ENCODE data around the gene DOCK2.

DOCK2 gene

GRCh38 chr5:169923988-169924387 lies 286.9 kb downstream of the DOCK2 start:
- no peak overlapping the region for H3K4me2 ChIP-seq (ENCODE audit: low read depth, low read length, poor library complexity, severe bottlenecking)
- no peaks in the 10 kb centered on the region for H3K9me2 ChIP-seq (replicated peaks; ENCODE audit: low read depth, low read length)
- no peaks in the 10 kb centered on the region for H3F3A ChIP-seq (ENCODE audit: low read depth)
- H4K20me1 ChIP-seq (ENCODE audit: insufficient read depth, low read length, poor library complexity, severe bottlenecking): no peaks in the 10 kb centered on the region
- H3K4me3 ChIP-seq (ENCODE audit: low read length, poor library complexity, severe bottlenecking): no peak overlapping the region
- H3K9ac ChIP-seq (ENCODE audit: low read depth, low read length, poor library complexity, severe bottlenecking): no peak overlapping the region
- no peak for TF ChIP-seq EZH2phosphoT487 (IDR thresholded peaks at IDR 0.05; ENCODE audit: borderline replicate concordance)
- TF ChIP-seq CTCF (conservative IDR thresholded peaks at IDR 0.05; ENCODE audit: low read length): no peak
- no peaks in the 10 kb centered on the region for H3K4me1 ChIP-seq (ENCODE audit: insufficient read depth, low read length, poor library complexity, severe bottlenecking)
- no peak overlapping the region for H2AFZ ChIP-seq (ENCODE audit: low read length)
- H3K79me2 ChIP-seq (ENCODE audit: insufficient read depth, low read length): no peaks in the 10 kb centered on the region
- H3K9me3 ChIP-seq (ENCODE audit: insufficient read depth, low read depth, low read length): no peaks in the 10 kb centered on the region
- H3K36me3 ChIP-seq (ENCODE audit: insufficient read depth, low read length): no peaks in the 10 kb centered on the region; the same call in 1 of the 2 replicates
- no peaks in the 10 kb centered on the region for H3K27me3 ChIP-seq (ENCODE audit: insufficient read depth, low read length, poor library complexity, severe bottlenecking)

- Histone ChIP-seq H3K79me2 (ENCODE audit: insufficient read depth, low read length) (no peaks in the 10 kb centered on the region), H3K36me3 (ENCODE audit: insufficient read depth, low read length) (peaks cover 7% of the 10 kb centered on the region; the same call in 1 of the 2 replicates), H3F3A (ENCODE audit: low read depth) (peaks cover 11% of the 10 kb centered on the region; the same call in 1 of the 2 replicates), H2AFZ (ENCODE audit: low read length) (no peak overlapping the region), H3K4me2 (ENCODE audit: low read depth, low read length, poor library complexity, severe bottlenecking) (no peak overlapping the region), H3K4me3 (ENCODE audit: low read length, poor library complexity, severe bottlenecking) (no peak overlapping the region), H3K9me2 (replicated peaks; ENCODE audit: low read depth, low read length) (no peaks in the 10 kb centered on the region), H3K27me3 (ENCODE audit: insufficient read depth, low read length, poor library complexity, severe bottlenecking) (no peaks in the 10 kb centered on the region), H3K9me3 (ENCODE audit: insufficient read depth, low read depth, low read length) (no peaks in the 10 kb centered on the region), H3K9ac (ENCODE audit: low read depth, low read length, poor library complexity, severe bottlenecking) (no peak overlapping the region), H3K4me1 (ENCODE audit: insufficient read depth, low read length, poor library complexity, severe bottlenecking) (peaks cover 42% of the 10 kb centered on the region), H4K20me1 (ENCODE audit: insufficient read depth, low read length, poor library complexity, severe bottlenecking) (no peaks in the 10 kb centered on the region)
- TF ChIP-seq CTCF (conservative IDR thresholded peaks at IDR 0.05; ENCODE audit: low read length) (no peak), EZH2phosphoT487 (IDR thresholded peaks at IDR 0.05; ENCODE audit: borderline replicate concordance) (no peak)
Measured at GRCh38 chr5:169933127-169933526, 296.1 kb downstream of the DOCK2 start.

- TF ChIP-seq EZH2phosphoT487 (IDR thresholded peaks at IDR 0.05; ENCODE audit: borderline replicate concordance) (no peak), CTCF (conservative IDR thresholded peaks at IDR 0.05; ENCODE audit: low read length) (no peak)
Measured at GRCh38 chr5:169933616-169934015, 296.5 kb downstream of the DOCK2 start.

More at GRCh38 chr5:169933616-169934015, 296.5 kb downstream of the DOCK2 start:
- Histone ChIP-seq H3K4me3 (ENCODE audit: low read length, poor library complexity, severe bottlenecking) (no peak overlapping the region), H3K4me2 (ENCODE audit: low read depth, low read length, poor library complexity, severe bottlenecking) (no peak overlapping the region), H3K9me3 (ENCODE audit: insufficient read depth, low read depth, low read length) (no peaks in the 10 kb centered on the region), H3K27me3 (ENCODE audit: insufficient read depth, low read length, poor library complexity, severe bottlenecking) (no peaks in the 10 kb centered on the region), H4K20me1 (ENCODE audit: insufficient read depth, low read length, poor library complexity, severe bottlenecking) (no peaks in the 10 kb centered on the region), H3K9ac (ENCODE audit: low read depth, low read length, poor library complexity, severe bottlenecking) (no peak overlapping the region), H3K4me1 (ENCODE audit: insufficient read depth, low read length, poor library complexity, severe bottlenecking) (peaks cover 42% of the 10 kb centered on the region), H3K9me2 (replicated peaks; ENCODE audit: low read depth, low read length) (no peaks in the 10 kb centered on the region), H2AFZ (ENCODE audit: low read length) (no peak overlapping the region), H3K36me3 (ENCODE audit: insufficient read depth, low read length) (peaks cover 7% of the 10 kb centered on the region; the same call in 1 of the 2 replicates), H3K79me2 (ENCODE audit: insufficient read depth, low read length) (no peaks in the 10 kb centered on the region), H3F3A (ENCODE audit: low read depth) (peaks cover 11% of the 10 kb centered on the region; the same call in 1 of the 2 replicates)

Data from Loucy (cell line).